Frontal cortex (tissue), 4 donors: ENCODE results near the gene OR56B1. TPM values are rescaled to one million over a fixed set of nuclear protein-coding genes. Genes with fewer than 3 reads are reported as not detected.
"Not testable (repeated sequence)": the region's sequence is repeated elsewhere in the genome, so short reads cannot be mapped to it uniquely, and the experiment has no call there.

ENCODE experiments used
- DNase-seq, 2 donors: peaks; one replicate each; pipeline ENCODE4 v3.0.0; 2012; ENCODE audit warnings: low spot score in 2 of 2
- FAIRE-seq: peaks from 2 replicates; lab custom pipeline; 2012; peaks lifted over from hg19 to GRCh38; lab: Jason Lieb, UNC
- total RNA-seq: library from RNA; depleted of rRNA; stranded (reverse); fragments of >200 nt; gene quantifications from one replicate; pipeline ENCODE4 v1.2.3, GENCODE V29; 2014
- donor health status: control.
- donor health status: control.
- donor health status: control.

Gene OR56B1, protein sequence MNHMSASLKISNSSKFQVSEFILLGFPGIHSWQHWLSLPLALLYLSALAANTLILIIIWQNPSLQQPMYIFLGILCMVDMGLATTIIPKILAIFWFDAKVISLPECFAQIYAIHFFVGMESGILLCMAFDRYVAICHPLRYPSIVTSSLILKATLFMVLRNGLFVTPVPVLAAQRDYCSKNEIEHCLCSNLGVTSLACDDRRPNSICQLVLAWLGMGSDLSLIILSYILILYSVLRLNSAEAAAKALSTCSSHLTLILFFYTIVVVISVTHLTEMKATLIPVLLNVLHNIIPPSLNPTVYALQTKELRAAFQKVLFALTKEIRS
- total RNA-seq: not detected

DNA sequence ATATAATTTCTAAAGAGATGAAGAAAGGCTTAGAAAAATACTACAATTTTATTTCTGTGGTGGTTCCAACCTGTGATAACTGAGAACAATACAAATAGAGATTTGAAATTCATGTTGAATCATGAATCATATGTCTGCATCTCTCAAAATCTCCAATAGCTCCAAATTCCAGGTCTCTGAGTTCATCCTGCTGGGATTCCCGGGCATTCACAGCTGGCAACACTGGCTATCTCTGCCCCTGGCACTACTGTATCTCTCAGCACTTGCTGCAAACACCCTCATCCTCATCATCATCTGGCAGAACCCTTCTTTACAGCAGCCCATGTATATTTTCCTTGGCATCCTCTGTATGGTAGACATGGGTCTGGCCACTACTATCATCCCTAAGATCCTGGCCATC is at the start of gene OR56B1:
OR56B1 (plus strand) TSS at position 53 of the 400 bp plus-strand sequence; CDS start at position 122, 69 bp downstream.
- FAIRE-seq (no peak), DNase-seq (no peak)

DNA sequence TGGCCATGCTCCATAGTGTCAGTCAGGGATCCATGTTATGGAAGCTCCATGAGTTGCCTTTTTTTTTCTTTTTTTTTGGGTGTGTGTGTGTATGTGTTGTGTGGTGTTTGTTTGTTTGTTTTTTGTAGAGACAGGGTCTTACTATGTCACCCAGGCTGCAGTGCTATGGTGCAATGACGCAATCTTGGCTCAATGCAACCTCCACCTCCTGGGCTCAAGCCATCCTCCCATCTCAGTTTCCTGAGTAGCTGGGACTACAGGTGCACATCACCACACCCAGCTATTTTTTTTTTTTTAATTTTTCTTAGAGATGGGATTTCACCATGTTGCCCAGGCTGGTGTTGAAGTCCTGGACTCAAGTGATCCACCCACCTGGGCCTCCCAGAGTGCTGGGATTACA is 47.8 kb upstream of the OR56B1 start:
- DNase-seq (no peak), FAIRE-seq (no peak)

DNA sequence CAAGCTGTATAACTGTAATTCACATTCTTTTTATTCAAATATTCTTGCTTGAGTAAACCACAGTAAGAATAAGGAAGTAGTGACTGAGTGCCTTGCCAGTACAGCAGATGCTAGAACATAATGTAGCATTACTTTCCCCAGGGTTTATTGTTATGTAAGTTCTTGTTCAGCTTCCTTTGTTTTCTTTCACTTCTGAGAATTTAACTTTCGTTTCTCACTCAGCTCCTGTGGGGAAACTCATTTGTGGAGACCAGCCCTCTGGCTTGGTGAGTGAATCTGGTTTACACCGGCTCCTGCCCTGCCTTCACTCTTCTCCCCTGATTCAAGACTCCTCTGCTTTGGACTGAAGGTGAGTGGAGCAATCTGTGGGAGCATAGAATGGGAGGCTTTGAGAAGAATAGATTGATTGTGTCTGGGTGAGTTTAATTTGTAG is 46.7 kb upstream of the OR56B1 start, which contains the start of gene TRIM22:
TRIM22 (plus strand) TSS at position 240 of the 433 bp plus-strand sequence. CDS start 6,443 bp downstream, outside the sequence.
- peak in 1 of 2 donors; percentile 45 for DNase-seq
- FAIRE-seq: no peak

DNA sequence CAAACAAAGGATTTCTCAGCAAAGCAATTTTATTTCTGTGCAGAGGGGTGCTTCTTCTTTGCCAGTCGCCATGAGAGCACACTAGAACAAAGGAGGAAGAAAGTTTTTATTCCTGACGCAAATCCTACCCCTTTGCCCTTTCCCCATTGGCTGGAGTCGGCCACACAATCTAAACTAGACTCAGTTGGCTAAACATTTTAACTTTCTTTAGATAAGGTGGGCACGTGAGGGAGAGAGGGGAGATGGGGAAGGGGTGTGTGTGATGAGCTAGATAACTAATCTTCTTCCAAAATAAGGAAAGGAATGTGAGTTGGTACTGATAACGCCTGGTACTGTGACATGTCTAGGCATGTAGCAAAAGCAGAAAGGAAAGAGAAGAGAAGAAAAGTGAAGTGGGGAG is 46.0 kb upstream of the OR56B1 start:
- no peak for DNase-seq
- no peak for FAIRE-seq

DNA sequence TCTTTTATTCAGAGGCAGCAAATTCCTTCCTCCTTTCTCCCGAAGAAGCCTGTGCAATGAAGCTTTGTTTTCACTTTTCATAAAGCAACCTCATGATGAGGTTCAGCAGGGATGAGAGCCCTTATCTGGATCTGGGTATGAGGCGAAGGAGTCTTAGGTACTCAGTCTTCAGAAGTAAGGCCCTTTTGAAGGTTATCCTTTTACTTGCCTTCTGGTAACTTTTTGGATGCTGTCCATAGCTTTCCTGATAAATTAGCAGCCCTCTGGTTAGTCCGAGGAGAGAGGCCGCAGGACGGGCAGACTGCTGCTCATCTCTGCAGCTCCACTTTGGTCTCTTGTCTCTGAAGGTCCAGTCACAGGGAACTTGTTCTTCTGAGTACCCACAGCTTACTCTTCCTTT is 45.5 kb upstream of the OR56B1 start:
- DNase-seq: no peak

DNA sequence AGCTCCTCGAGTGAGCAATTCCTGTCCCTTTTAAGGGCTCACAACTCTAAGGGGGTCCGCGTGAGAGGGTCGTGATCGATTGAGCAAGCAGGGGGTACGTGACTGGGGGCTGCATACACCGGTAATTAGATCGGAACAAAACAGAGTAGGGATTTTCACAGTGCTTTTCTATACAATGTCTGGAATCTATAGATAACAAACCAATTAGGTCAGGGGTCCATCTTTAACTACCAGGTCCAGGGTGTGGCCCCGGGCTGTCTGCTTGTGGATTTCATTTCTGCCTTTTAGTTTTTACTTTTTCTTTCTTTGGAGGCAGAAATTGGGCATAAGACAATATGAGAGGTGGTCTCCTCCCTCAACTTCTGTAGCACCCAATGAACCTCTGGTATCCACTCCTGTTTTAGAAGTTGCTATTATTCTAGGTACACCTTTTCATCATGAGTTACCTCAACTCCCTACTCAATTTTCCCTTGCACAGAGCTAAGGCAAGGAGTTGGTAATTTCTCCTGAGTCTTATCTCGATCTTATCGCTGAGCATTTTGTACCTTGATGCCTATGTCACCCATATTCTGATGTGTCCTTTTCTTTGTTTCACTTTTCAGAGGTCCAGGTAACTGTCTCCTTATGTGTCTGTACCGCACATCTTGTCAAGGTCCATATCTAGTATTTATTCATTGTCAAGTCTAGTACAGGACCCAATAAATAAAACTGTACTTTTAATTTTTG is 44.8 kb upstream of the OR56B1 start:
- FAIRE-seq, DNase-seq: not testable (repeated sequence)

More for the DNA sequence above, 45.5 kb upstream of the OR56B1 start:
- FAIRE-seq: no peak

DNA sequence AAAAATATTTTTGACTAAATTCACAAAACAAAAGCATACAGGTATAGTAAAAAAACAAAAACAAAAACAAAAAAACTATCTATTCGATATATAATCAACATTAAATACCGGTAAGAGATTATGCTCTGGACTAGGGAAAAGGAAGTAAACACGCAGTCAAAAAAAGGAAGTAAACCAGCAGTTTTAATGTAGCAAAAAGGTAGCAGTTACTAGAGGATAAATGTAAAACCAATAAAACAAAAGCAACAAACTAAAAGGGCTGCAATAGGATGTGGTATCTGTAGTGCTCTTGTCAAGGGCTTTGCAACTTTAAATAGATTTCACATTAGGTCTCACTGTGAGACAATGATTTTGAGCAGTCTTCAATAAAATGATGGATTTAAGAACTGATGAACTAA is 44.3 kb upstream of the OR56B1 start:
- FAIRE-seq (no peak), DNase-seq (no peak)

DNA sequence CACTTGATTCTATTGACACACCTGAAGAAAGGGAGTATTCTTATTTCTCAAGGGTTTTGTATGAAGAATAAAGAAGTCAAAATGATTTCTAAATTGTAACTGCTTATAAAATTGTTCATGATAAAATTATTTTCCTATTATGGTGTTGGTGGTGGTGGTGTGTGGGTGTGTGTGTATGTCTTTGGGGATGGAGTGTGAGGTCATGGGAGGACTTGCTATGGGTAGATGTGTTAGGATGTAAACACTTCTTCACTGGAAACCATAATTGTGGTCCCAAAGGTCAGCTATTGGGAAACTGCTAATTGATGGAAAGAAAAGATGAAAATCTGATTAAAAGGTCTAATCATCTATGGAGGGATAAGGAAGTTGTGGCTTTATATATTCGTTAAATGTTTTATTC is 41.6 kb upstream of the OR56B1 start:
- DNase-seq (no peak), FAIRE-seq (no peak)

DNA sequence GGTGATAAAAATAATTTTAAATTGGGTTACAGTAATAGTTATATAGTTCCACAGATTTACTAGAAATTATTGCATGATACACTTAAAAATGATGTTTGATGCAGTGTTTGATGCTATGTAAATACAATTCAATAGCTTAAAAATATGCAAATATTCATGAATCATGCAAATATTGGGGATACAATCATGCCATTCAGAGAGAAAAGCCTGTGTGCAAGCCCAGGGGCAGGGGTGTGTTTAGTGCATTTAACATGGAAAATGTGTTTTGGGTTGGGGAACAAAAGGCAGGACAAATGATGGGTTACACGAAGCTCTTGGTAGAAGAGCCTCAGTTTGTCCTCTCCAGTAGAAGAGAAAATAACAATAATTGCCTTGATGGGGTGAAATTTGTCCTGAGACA is 40.7 kb upstream of the OR56B1 start:
- no peak for DNase-seq
- no peak for FAIRE-seq

DNA sequence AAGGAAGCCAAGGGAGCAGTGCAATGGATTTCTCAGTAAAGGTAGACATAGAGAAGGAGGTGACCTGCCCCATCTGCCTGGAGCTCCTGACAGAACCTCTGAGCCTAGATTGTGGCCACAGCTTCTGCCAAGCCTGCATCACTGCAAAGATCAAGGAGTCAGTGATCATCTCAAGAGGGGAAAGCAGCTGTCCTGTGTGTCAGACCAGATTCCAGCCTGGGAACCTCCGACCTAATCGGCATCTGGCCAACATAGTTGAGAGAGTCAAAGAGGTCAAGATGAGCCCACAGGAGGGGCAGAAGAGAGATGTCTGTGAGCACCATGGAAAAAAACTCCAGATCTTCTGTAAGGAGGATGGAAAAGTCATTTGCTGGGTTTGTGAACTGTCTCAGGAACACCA is 40.0 kb upstream of the OR56B1 start:
- FAIRE-seq: no peak
- no peak for DNase-seq

DNA sequence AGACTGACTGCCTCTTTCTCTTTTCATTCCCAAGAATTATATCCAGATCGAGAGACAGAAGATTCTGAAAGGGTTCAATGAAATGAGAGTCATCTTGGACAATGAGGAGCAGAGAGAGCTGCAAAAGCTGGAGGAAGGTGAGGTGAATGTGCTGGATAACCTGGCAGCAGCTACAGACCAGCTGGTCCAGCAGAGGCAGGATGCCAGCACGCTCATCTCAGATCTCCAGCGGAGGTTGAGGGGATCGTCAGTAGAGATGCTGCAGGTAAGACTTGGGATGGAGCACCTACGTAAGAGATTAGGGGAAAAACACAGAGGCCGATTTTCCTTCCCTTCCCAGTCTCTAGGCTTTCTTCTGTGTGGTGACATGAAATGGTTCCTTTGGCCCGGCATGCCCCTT is 38.0 kb upstream of the OR56B1 start:
- DNase-seq: no peak
- no peak for FAIRE-seq

DNA sequence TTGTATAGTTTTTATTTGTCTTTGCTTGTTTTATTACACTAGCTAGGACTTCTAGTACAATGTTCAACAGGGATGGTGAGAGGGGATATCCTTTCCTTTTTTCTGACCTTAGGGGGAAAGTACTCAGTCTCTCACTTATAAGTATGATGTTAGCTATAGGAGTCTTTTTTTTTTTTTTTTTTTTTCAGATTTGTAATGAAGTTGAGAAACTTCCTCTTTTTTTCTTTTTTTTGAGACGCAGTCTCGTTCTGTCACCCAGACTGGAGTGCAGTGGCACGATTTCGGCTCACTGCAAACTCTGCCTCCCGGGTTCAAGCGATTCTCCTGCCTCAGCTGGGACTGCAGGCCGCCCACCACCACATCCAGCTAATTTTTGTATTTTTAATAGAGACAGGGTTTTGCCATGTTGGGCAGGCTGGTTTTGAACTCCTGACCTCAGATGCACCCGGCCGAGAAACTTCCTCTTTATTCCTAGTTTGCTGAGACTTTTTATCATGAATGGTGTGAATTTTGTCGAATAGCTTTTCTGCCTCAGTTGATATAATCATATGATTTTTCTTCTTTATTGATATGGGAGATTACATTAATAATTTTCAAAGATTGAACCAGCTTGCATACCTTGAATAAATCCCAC is 35.7 kb upstream of the OR56B1 start:
- DNase-seq (no peak), FAIRE-seq (no peak)

DNA sequence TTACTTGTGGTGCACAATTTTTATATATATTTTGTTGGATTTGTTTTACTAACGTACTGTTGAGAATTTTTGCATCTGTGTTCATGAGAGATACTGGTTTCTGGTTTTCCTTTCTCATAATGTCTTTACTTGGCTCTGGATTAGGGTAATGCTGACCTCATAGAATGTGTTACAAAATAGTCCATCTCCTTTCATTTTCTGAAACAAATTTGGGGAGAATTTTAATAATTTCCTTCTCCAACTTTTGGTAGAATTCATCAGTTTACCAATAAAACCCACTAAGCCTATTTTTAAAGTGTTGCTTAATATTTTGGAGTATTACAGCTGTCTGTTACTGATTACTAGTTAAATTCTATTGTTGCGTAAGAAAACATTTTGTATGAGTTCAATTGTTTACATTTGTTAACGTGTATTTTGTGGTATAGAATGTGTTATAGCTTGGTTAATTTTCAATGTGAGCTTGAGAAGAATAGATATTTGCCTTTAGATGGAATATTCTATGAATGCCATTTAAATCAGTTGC is 35.1 kb upstream of the OR56B1 start:
- DNase-seq (no peak), FAIRE-seq (no peak)

DNA sequence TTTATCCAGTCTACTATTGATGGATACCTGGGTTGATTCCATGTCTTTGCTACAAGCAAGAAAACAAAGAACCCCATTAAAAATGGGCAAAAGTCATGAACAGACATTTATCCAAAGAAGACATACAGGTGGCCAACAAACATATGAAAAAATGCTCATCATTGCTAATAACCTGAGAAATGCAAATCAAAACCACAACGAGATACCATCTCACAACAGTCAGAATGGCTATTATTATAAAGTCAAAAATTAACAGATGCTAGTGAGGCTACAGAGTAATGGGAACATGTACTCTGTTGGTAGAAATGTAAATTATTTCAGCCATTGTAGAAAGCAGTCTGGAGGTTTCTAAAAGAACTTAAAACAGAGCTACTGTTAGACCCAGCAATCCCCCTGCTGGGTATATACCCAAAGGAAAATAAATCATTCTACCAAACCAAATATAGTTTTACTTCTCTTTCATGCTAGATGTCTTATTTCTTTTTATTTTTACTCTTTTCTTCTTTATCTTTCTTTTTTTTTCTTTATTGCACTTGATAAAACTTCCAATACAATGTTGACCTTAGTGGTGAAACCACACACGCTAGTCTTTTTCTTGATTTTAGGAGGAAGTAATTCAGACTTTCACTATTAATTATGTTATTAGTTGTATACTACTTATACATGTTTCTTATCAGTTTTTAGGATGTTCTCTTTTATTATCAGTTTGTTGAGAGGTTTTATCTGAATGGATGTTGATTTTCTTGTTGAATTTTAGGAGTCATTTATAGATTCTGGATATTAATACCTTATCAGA is 32.3 kb upstream of the OR56B1 start:
- no peak for FAIRE-seq
- DNase-seq: no peak

DNA sequence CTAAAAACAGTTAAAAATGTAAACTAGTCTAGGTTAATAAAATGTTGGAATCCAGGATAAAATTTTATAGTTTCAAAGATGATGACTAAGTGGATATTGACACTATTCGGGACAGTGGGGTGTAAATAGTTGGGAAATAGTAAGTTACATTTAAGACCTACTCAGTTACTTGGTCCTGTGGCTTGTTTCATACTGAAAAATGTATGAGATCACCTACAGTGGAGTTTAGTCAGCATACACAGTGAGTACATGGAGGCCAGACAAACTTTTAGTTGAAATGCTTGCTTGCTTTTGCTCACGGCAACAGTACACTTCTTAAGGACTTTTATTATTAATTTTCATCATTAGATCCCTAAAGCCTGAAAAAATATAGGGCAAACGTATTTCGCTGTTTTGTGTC is 30.6 kb upstream of the OR56B1 start:
- DNase-seq (no peak), FAIRE-seq (no peak)

DNA sequence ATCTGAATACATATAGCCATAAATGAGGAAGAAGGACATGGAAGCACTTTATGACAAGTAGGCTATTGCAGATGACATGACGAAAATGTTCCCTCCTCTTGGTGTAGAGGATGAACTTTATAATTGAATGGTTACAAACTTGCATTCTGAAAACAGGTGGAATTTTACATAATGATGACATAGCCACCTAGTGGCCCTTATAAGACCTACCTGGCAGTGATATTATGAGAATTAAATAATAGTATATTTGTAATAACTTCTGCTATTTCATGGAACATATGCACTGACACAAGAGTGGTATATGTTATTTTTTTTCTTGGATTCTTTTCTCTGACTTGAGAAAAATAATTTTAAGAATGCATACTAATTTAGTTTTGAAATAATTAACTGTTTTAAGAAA is 23.7 kb upstream of the OR56B1 start:
- FAIRE-seq: no peak
- no peak for DNase-seq

DNA sequence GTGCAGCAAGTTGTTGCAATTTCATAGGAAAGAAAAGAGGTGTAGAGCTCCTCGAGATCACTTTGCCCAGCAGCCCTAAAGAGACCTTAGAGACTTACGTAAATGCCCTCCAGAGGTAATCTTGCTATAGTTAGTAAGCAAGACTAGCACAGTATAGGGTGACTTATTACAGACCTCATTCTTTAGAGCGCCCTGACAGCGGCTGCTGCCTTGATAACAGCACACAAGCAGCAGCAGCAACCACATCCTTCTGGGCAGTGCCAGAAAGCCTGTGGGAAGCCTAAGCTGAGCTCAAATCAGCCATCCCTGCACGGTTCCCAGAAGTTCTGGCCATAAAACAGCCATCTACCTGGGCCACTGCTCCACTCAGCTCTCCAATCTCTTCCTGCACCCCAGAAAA is 22.6 kb upstream of the OR56B1 start:
- FAIRE-seq: no peak
- DNase-seq: no peak

DNA sequence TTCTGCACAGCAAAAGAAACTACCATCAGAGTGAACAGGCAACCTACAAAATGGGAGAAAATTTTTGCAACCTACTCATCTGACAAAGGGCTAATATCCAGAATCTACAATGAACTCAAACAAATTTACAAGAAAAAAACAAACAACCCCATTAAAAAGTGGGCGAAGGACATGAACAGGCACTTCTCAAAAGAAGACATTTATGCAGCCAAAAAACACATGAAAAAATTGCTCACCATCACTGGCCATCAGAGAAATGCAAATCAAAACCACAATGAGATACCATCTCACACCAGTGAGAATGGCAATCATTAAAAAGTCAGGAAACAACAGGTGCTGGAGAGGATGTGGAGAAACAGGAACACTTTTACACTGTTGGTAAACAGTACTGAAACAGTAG is 19.7 kb upstream of the OR56B1 start:
- not testable (repeated sequence) for DNase-seq, FAIRE-seq

DNA sequence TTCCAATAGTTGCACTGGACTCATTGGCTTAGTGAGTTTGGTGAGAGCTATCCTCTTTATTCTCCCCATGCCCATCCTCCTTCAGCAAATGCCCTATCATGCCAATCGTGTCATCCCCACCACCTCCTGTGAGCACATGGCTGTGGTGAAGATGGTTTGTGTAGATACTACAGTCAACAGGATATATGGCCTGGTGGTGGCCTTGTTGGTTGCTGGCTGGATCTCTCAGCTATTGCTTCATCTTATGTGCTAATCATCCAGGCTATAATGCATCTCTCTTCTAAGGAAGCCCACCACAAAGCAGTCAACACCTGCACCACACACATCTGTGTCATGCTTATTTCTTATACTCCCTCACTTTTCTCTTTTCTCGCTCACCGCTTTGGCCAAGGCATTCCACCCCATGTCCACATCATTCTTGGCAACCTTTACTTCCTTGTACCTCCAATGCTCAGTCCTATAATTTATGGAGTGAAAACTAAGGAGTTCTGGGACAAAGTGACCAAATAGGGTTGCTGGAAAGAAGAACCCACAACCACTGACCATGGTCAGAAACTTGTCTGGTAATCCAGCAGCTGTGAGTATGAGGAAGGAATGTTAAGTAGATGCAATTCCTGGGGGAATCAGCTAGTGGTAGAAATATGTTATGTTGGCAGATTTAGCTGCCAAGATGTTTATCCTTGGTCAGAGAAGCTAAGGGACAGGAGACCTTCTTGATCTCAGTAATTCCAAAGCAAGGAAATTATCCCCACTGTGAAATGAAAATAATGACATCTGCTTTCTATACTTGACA is 16.3 kb upstream of the OR56B1 start:
- FAIRE-seq (no peak), DNase-seq (no peak)
